ENCODE measurements around the gene COL24A1. TPM values are rescaled to one million over a fixed set of nuclear protein-coding genes. Genes with fewer than 3 reads are reported as not detected.

COL24A1 gene
- total RNA-seq, 1 donor from 2014 or later: 0.21 TPM

DNA sequence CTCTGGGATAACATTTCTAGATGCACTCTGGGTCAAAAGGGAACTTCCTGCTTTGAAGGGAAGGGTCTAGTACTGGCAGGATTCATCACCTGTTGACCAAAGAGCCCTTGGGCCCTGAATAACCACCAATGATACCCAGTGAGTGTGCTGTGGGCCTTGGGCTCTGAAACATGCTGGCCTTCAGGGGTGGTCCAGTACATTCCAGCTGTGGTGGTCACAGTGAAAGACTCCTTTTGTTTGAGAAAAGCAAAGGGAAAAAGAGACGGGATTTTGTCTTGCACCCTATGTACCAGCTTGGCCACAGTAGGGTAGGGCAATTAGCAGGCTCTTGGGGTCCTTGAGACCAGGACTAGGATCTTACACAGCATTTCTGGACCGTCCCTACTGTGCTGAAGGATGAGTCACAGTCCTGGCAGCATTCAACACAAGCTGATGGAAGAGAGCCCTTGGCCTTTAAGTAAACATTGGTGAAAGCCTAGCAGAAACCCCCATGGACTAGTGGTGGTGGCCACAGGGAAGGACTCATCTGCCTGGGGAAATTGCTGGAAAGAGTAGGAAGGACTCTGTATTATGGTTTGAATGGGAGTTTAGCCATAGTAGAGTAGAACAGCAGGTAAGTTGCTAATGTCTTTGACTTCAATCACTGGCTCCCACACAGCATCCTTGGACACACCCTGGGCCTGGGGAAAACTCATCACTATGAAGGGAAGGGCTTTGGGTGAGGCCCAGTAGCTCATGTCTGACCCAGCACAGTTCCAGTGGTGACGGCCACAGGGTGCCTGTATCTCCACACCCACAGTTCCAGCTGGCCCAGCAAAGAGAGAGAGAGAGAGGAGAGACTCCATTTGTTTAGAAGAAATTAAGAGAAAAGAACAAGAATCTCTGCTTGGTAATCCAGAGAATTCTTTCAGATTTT is 87.5 kb downstream of the COL24A1 start:
- TF ChIP-seq, protein P1, sequence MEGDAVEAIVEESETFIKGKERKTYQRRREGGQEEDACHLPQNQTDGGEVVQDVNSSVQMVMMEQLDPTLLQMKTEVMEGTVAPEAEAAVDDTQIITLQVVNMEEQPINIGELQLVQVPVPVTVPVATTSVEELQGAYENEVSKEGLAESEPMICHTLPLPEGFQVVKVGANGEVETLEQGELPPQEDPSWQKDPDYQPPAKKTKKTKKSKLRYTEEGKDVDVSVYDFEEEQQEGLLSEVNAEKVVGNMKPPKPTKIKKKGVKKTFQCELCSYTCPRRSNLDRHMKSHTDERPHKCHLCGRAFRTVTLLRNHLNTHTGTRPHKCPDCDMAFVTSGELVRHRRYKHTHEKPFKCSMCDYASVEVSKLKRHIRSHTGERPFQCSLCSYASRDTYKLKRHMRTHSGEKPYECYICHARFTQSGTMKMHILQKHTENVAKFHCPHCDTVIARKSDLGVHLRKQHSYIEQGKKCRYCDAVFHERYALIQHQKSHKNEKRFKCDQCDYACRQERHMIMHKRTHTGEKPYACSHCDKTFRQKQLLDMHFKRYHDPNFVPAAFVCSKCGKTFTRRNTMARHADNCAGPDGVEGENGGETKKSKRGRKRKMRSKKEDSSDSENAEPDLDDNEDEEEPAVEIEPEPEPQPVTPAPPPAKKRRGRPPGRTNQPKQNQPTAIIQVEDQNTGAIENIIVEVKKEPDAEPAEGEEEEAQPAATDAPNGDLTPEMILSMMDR (IDR thresholded peaks at IDR 0.05; ENCODE audit: insufficient read depth, low read length, poor library complexity, severe bottlenecking): no peak
- DNase-seq (ENCODE audit: low read depth): no peak
- H3K27me3 ChIP-seq (ENCODE audit: control insufficient read depth, insufficient read depth, low read length): no peaks in the 10 kb centered on the region
- H3K4me3 ChIP-seq (ENCODE audit: low read depth, low read length): no peak overlapping the region
- no peaks in the 10 kb centered on the region for H3K36me3 ChIP-seq (ENCODE audit: control insufficient read depth, insufficient read depth, low read length)

DNA sequence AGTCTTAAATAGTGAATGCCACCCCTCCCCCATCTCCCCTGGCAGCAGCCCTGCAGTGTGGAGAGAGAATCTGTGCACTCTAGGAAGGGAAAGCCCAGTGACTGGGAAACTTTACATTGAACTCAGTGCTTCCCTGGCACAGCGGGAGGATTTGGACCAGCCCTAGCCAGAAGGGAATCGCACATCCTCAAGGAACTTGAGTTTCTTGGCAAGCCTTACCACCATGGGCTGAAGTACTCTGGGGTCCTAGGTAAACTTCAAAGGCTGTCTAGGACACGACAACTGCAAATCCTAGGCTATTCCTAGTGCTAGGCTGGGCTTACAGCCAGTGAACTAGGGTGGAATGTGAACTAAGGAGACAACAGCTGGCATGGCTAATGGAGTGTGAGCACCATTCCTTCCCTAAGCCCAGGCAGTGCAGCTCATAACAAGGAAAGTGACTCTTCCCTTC is 88.3 kb downstream of the COL24A1 start:
- no peak for DNase-seq (ENCODE audit: low read depth)
- no peak overlapping the region for H3K4me3 ChIP-seq (ENCODE audit: low read depth, low read length)
- no peaks in the 10 kb centered on the region for H3K27me3 ChIP-seq (ENCODE audit: control insufficient read depth, insufficient read depth, low read length)
- H3K36me3 ChIP-seq (ENCODE audit: control insufficient read depth, insufficient read depth, low read length): no peaks in the 10 kb centered on the region
- TF ChIP-seq, protein P1 (IDR thresholded peaks at IDR 0.05; ENCODE audit: insufficient read depth, low read length, poor library complexity, severe bottlenecking): no peak

DNA sequence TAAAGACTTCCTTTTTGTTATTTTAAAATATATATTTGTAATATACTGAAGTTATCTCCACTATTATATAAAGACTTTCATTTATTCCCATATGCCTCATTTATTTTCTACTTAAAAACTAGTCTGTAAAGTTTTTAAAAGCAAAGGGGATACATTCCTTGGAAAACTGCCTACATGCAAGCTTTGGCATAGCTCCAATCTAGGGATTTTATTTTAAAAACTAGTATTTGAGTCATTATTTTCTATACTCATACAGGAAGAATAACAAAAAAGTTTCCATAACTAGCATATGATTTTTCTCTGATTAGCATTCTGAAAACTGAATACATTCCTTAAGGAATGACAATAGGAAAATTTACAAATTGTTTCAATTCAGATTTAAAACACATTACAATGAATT is 88.9 kb downstream of the COL24A1 start:
- Histone ChIP-seq H3K27me3 (ENCODE audit: control insufficient read depth, insufficient read depth, low read length) (no peaks in the 10 kb centered on the region), H3K36me3 (ENCODE audit: control insufficient read depth, insufficient read depth, low read length) (no peaks in the 10 kb centered on the region), H3K4me3 (ENCODE audit: low read depth, low read length) (no peak overlapping the region)
- TF ChIP-seq, protein P1 (IDR thresholded peaks at IDR 0.05; ENCODE audit: insufficient read depth, low read length, poor library complexity, severe bottlenecking): no peak
- no peak for DNase-seq (ENCODE audit: low read depth)

DNA sequence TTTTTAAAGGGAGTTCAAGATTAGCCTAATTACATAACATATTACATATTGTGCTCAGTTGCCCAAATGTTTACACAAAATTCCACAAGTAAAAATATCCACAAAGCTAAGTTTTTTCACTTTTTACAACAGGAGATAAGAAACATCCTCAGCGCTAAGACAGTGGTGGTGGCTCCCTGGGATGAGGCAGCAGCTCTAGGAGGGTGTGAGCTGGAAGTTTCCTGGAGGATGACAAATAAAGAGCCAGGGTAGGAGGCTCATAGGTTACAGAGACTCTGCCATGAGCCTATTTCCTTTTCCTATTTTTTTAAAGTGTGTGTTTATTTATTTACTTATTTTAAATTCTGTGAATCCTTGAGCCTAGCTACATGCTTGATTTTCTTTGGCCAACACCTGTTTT is 91.7 kb downstream of the COL24A1 start:
- Histone ChIP-seq H3K36me3 (ENCODE audit: control insufficient read depth, insufficient read depth, low read length) (no peaks in the 10 kb centered on the region), H3K27me3 (ENCODE audit: control insufficient read depth, insufficient read depth, low read length) (no peaks in the 10 kb centered on the region), H3K4me3 (ENCODE audit: low read depth, low read length) (no peak overlapping the region)
- TF ChIP-seq, protein P1 (IDR thresholded peaks at IDR 0.05; ENCODE audit: insufficient read depth, low read length, poor library complexity, severe bottlenecking): no peak
- no peak for DNase-seq (ENCODE audit: low read depth)

DNA sequence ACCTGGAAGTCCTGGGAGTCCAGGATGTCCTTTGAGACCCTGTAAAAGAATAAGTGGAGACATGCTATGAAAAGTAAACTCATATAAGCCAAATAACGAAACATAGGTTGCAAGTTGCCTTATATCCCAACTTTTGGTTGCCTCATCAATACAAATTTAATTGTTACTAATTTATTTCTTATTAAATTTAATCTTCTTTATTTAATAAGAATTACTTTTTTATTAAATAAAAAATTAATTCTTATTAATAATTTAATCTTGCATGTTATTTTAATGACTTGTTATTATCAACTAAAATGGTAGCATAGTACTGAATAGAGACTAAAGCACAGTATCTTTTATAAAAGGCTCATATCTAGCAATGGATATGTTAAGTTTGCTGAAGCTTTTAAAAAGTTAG is 92.9 kb downstream of the COL24A1 start:
- DNase-seq (ENCODE audit: low read depth): no peak
- no peaks in the 10 kb centered on the region for H3K27me3 ChIP-seq (ENCODE audit: control insufficient read depth, insufficient read depth, low read length)
- TF ChIP-seq, protein P1 (IDR thresholded peaks at IDR 0.05; ENCODE audit: insufficient read depth, low read length, poor library complexity, severe bottlenecking): no peak
- no peak overlapping the region for H3K4me3 ChIP-seq (ENCODE audit: low read depth, low read length)
- no peaks in the 10 kb centered on the region for H3K36me3 ChIP-seq (ENCODE audit: control insufficient read depth, insufficient read depth, low read length)

All from kidney epithelial cell (primary cell).